ENCODE measurements around the gene USP31.
"Not testable (repeated sequence)": the region's sequence is repeated elsewhere in the genome, so short reads cannot be mapped to it uniquely, and the experiment has no call there.

The USP31 gene

DNA sequence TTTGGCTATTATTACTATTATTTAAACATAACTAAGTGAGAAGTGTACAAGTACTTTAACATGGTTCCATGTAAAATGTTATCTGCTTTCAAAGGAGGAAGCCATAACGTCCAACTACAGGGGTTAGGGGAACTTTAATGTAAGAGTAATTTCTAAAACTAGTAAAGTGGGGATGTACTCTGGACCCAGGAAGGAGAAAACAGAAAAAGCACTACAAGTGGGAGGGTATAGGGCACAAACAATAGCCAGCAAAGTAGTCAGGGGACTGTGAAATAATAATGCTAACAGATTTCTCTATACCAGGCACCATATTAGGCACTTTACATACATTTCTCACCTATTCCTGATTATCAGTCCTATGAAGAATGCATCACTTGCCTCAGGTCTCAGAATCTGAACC is 19.6 kb downstream of the USP31 start:
- DNase-seq: no peak

DNA sequence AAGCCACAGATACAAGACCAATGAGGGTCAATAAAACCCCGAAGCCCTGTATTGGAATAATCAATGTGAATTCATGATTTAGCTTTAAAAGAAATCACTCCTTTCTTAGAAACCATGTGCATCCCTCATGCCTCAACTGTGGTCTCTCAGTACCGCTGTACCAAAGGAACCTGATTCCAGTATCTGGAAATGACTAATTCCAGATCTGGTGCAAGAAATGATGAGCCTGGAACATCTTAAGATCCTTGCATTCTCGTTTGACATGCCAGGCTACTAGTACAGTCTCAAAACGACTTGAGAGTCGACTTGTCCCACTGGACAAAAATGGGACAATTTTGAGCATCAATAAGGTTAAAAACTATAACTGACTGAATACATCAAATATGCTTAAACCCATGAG is 21.2 kb downstream of the USP31 start:
- no peak for DNase-seq

- no peak for DNase-seq
Observed at GRCh38 chr16:23125277-23125676, 24.0 kb downstream of the USP31 start.

DNA sequence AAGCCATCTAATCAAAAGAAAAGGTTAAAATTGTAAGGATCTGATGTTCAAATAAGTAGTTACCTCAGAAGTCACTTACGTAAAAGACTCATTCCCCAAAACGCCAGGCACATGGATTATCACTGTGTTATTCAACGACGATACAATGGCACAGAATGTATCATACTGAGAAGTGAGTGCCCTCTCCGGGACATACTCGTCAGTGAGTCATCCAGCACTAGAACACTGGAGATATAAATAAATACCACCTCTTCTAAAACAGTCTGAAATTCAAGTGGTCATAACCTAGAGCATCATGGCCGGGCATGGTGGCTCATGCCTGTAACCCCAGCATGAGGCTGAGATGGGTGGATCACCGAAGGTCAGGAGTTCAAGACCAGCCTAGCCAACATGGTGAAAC is 24.9 kb downstream of the USP31 start:
- no peak for DNase-seq

GRCh38 chr16:23122144-23122543 is 27.1 kb downstream of the USP31 start:
- DNase-seq: no peak

- no peak for DNase-seq
Observed at GRCh38 chr16:23121024-23121423, 28.2 kb downstream of the USP31 start.

DNA sequence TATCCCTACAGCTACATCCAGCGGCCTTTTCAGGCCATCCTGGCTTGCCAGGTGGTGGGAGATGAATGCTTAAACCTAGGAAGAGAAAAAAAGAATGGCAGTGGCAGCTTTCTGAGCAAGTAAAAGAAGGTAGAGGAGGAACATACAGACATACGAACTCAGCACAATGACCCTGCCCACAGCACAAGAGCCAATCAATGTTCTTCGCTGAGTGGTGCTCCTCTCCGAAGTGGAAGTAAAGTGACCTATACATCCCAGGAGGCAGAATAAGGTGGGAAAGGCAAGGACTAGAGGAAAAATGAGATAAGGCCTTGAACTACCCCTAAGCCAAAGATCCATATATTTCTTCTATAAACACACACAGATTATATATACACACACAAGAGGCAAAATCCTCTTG is 28.7 kb downstream of the USP31 start:
- DNase-seq: no peak

- no peak for DNase-seq
Observed at GRCh38 chr16:23119570-23119969, 29.7 kb downstream of the USP31 start.

DNA sequence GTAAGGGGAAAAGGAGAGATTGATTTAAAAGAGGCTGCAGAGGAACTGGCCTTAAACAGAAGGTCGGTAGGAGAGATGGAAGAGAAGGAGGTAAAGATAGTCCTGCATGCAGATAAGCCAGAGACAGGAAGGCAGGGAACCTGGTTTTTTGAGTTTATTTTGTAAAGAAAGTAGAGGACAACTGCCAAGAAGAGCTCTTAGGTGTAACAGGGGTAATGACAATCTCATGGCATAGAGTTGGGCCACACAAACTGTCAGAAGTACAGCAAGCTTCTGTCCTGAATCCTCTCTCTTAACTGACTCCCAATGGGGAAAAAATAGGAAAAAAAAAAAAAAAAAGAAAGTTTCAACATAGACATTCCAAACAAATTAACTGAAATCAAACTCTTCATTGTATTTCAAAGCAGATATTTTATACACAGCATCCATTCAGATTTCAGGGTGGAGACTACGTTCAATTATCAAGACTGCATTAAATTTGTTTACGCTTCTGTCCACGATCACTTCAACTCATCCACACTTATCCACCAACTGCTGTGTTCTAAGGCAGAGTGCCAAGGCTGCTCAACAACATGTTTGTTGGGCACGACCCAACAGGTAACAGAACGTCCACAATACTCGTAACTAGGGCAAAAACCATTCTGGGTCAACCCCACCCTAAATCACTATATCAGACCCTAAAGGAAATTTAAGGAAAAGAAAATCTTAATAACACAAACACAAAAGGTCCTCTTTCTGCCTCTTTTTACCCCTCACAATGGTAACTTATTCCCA is 34.9 kb downstream of the USP31 start:
- DNase-seq: no peak

- no peak for DNase-seq
Observed at GRCh38 chr16:23113185-23113584, 36.1 kb downstream of the USP31 start.

DNA sequence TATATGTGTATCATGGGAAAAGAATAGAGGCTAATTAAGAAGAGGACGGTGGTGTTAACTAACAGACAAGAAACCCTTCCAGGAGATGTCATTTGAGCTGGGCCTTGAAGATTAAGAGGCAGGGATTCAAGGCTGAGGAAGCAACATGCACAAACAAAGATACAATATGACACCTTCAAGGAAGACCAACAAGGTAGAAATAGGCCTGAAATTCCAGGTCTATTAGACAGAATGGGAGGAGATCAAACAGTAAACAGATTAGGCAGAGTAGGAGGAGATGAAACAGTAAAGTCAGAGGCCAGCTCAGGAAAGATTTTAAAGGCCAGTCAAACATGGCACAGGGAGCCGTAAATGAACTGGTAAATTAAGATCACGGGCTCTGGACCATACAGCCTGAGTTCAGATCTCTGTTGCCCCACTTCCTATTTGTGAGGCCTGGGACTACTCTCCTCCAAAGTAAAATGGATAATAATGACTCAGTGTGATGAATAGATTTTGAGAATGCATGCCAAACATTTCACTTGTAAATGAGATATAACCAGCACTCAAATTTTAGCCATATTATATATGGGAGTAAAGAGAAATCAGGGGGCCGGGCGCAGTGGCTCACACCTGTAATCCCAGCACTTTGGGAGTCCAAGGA is 38.9 kb downstream of the USP31 start:
- DNase-seq: no peak

DNA sequence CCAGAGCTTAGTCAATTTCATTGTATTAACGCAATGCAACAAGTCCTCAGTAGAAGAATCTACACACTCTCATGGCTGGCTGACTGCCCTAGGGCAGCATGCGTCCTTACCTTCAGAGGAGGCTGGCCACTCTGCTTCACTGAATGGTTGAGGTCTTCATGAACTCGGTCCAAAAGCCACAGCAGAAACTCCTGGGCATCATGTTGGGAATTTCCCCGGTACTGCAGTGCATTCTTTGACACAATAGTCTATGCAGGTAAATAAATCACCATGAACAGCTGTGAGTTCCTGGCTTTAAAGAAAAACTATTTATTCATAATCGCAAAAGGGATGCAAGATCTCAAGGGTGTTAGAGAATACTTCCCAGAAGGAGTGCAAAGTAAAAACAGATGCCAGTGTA is 41.3 kb downstream of the USP31 start:
- no peak for DNase-seq

DNA sequence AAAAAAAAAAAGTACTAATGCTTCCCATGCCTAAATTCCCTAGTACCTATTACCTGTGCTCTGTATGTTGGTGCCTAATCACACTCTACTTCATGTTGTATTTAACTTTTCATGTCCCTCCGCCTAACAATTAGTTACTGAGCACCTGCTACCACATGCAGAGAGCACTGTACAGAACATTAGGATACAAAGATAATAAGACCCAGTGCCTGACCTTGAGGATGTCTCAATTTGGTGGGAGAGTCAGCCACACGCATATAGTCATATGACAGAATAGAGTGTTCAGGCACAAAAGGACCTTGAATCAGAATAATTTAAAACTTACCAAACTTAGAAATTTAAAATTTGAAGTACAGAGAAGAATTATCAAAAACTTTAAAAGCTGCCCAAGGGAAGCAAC is 42.1 kb downstream of the USP31 start:
- DNase-seq: no peak

GRCh38 chr16:23105309-23105708 is 43.9 kb downstream of the USP31 start:
- DNase-seq: no peak

DNA sequence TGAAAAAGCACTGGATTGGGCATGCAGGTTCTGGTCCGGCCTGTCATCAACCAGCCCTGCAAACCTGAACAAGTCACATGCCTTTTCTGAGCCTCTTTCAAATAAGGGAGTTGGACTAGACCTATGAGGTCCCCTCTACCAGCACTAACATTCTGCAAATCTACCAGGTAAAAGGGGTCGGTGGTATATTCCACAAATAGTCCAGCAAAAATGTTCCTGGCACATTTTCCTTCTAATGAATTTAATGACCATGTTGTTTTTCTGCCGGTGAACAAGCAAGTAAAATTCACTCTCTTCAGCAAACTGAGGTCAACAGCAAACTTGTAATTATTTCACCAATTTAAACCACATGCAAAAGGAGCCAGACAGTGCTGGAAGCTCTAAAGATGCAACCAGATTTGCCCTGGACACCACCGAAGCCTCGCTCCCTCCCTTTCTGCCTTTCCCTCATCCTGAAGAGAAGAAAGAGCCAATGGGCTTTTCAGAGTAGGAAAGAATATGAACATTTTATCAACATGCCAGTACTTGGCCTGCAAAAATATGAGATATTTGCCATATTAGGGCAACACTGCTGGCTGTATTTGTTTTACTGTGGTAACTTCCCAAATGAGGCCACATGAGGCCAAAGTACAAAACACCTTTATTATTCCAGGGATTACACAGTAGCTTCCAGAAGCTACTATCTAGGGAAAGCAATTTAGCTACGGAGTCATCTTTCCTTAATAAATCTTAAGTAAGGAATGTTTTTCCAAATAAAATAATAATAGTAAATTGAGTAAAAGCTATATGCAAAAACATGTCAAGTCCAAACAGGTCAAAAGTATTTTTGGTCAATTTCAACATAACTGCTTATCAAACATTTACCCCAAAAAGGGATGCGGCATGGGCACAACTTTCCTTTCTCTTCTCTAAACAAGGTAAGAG is 45.0 kb downstream of the USP31 start:
- DNase-seq: no peak

GRCh38 chr16:23103603-23104002 is 45.6 kb downstream of the USP31 start:
- DNase-seq: no peak

DNA sequence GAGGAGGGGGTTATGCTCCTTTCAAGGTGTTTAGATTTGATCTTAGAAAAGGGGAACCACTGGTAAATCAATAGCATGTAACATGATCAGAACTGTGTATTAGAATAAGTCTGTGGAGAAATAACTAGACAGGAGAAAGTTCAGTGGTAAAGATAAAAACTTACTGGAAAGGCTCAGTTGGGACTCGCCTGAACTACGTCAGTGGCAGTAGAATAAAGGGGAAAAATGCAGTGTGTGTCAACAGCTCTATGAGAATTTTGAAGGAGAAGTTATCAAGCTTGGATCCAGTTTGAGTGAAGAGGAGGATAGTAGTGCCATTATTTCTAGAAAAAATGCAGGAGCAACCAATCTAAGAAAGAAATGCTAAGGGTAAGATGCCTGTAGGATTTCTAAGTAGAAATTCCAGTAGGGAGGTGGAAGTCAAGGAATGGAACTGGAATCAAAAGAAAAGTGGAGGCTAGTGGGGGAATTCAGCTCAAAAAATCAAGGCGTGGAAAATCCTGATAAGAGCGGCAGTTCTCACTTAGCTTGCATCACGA is 48.2 kb downstream of the USP31 start:
- DNase-seq: no peak

- DNase-seq: not testable (repeated sequence)
Observed at GRCh38 chr16:23096450-23096849, 52.8 kb downstream of the USP31 start.

DNA sequence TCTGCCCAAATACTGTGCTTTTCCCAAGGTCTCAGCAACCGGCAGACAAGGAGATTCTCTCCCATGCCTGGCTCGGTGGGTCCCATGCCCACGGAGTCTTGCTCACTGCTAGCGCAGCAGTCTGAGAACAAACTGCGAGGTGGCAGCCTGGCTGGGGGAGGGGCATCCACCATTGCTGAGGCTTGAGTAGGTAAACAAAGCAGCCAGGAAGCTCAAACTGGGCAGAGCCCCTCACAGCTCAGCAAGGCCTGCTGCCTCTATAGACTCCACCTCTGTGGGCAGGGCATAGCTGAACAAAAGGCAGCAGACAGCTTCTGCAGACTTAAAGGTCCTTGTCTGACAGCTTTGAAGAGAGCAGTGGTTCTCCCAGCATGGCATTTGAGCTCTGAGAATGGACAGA is 55.1 kb downstream of the USP31 start:
- DNase-seq: not testable (repeated sequence)

GRCh38 chr16:23092801-23093117 is 56.5 kb downstream of the USP31 start:
- DNase-seq: no peak

GRCh38 chr16:23092072-23092800 is 57.0 kb downstream of the USP31 start:
- no peak for DNase-seq

- no peak for DNase-seq
Observed at GRCh38 chr16:23089111-23089510, 60.1 kb downstream of the USP31 start.

DNA sequence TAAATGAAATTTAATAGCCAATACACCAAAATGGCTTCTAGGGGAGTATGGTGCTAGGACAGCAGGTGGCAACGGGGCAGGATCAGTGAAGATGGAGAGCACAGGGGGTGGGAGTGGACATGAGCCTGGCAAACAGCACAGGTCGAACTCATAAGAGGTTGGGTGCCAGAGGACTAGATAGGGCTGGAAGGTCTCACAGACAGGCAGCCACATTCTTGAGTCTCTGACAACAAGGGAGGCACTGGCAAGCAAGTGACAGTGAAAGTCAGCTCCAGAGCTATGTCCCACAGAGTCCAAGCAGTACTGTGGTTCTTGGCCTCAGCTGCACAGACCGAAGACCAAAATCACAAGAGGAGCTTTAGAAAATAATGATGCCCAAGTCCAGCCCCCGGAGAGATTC is 61.2 kb downstream of the USP31 start:
- no peak for DNase-seq
